MM.1S (cell line): ENCODE measurements around the gene WSB1.
A peak's percentile ranks its signal among the peaks of the same experiment; 100 is the strongest.

Experiments used
- DNase-seq: peaks from one replicate; pipeline ENCODE4 v3.0.0-alpha.2; 2015
- H2AFZ ChIP-seq: fragments of 300-600 bp; sonication (generic); 2 replicates; pipeline ENCODE4 v1.6.0; 2016; ENCODE audit warnings: antibody characterized with exemption, low read length
- H3F3A ChIP-seq: fragments of 300-600 bp; sonication (generic); 2 replicates; pipeline ENCODE4 v1.6.1; 2016; ENCODE audit warnings: mild to moderate bottlenecking, antibody characterized with exemption, low read length, moderate library complexity, mixed read lengths; ENCODE audit not compliant: insufficient read depth
- H3K27ac ChIP-seq: fragments of 300-600 bp; sonication (generic); 2 replicates; pipeline ENCODE4 v1.5.1; 2016; ENCODE audit warnings: mild to moderate bottlenecking, low read length
- H3K27me3 ChIP-seq: fragments of 300-600 bp; sonication (generic); replicated peaks from 2 replicates; pipeline ENCODE4 v1.6.0; 2016; ENCODE audit warnings: low read length; ENCODE audit not compliant: insufficient read depth
- H3K36me3 ChIP-seq: fragments of 300-600 bp; sonication (generic); replicated peaks from 2 replicates; pipeline ENCODE4 v1.6.1; 2016; ENCODE audit warnings: mild to moderate bottlenecking, low read length, mixed read lengths; ENCODE audit not compliant: insufficient read depth
- H3K4me1 ChIP-seq: fragments of 300-600 bp; sonication (generic); 2 replicates; pipeline ENCODE4 v1.6.1; 2016; ENCODE audit warnings: low read length, mixed read lengths
- H3K4me2 ChIP-seq: fragments of 300-600 bp; sonication (generic); 2 replicates; pipeline ENCODE4 v1.6.0; 2016; ENCODE audit warnings: low read depth, low read length
- H3K4me3 ChIP-seq: fragments of 300-600 bp; sonication (generic); 2 replicates; pipeline ENCODE4 v1.5.1; 2016; ENCODE audit warnings: low read length, mixed read lengths
- H3K79me2 ChIP-seq: fragments of 300-600 bp; sonication (generic); 2 replicates; pipeline ENCODE4 v1.6.1; 2016; ENCODE audit warnings: mixed run types, low read length, mixed read lengths
- H3K9ac ChIP-seq: fragments of 300-600 bp; sonication (generic); 2 replicates; pipeline ENCODE4 v1.6.1; 2016; ENCODE audit warnings: low read length, mixed read lengths
- H3K9me2 ChIP-seq: fragments of 300-600 bp; sonication (generic); replicated peaks from 2 replicates; pipeline ENCODE4 v1.6.1; 2016; ENCODE audit warnings: mild to moderate bottlenecking, low read length, mixed read lengths; ENCODE audit not compliant: insufficient read depth
- H3K9me3 ChIP-seq: fragments of 300-600 bp; sonication (generic); replicated peaks from 2 replicates; pipeline ENCODE4 v1.6.1; 2016; ENCODE audit warnings: mild to moderate bottlenecking, low read length, mixed read lengths; ENCODE audit not compliant: insufficient read depth
- H4K20me1 ChIP-seq: fragments of 300-600 bp; sonication (generic); 2 replicates; pipeline ENCODE4 v1.6.1; 2016; ENCODE audit warnings: mild to moderate bottlenecking, low read length, moderate library complexity, mixed read lengths; ENCODE audit not compliant: insufficient read depth
- CTCF ChIP-seq: fragments of 300-600 bp; sonication (generic); IDR thresholded peaks from 2 replicates; pipeline ENCODE4 v1.5.1; 2016; ENCODE audit warnings: antibody characterized with exemption, low read length, mixed read lengths
- EZH2 ChIP-seq: fragments of 300-600 bp; sonication (generic); optimal IDR thresholded peaks from 2 replicates; pipeline ENCODE3; 2017; ENCODE audit warnings: low read depth, mild to moderate bottlenecking, antibody characterized with exemption, low read length, mixed read lengths
- EZH2phosphoT487 ChIP-seq: fragments of 300-600 bp; sonication (generic); IDR thresholded peaks from 2 replicates; pipeline ENCODE4 v1.6.1; 2018; ENCODE audit warnings: antibody characterized with exemption, low read length

WSB1 gene

DNA sequence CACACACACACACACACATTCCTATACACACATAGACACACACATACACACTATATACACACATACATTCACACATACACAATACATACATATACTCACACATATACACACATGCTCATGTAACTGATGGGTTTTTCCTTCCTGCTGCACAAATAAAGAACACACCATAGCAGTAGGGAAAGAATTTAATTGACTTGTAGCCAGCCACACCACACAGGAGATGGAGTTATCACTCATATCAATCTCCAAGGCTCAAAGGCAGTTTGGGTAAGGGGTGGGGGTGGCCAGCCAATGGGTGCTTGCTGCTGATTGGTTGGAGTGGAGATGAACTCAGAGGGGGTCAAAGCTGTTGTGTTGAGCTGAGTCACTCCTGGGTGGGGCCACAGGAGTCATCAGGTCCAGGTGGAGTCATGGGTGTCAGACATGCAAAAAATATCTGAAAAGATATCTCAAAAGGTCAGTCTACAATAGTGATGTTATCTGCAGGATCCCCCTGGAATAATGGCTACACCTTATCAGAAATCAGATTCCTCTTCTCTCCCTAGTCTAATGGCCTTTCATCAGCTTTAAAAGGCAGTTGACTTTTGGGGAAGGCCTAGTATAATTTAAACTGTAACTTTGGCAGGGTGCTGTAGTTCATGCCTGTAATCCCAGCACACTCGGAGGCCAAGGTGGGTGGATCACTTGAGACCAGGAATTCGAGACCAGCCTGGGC, 46.1 kb downstream of the WSB1 start:
- no peaks in the 10 kb centered on the region for H3K36me3 ChIP-seq
- H3F3A ChIP-seq, result peaks cover 19% of the 10 kb centered on the region
- H2AFZ ChIP-seq, result no peak overlapping the region
- no peaks in the 10 kb centered on the region for H4K20me1 ChIP-seq
- H3K4me1 ChIP-seq, result peaks cover 26% of the 10 kb centered on the region
- no peaks in the 10 kb centered on the region for H3K9me2 ChIP-seq
- H3K27me3 ChIP-seq, result no peaks in the 10 kb centered on the region
- no peaks in the 10 kb centered on the region for H3K79me2 ChIP-seq
- H3K9me3 ChIP-seq, result no peaks in the 10 kb centered on the region
- DNase-seq, result no peak
- peak overlapping the region; percentile 89; the same call in 1 of the 2 replicates for H3K27ac ChIP-seq
- no peak overlapping the region for H3K9ac ChIP-seq
- no peak for TF ChIP-seq CTCF
- TF ChIP-seq EZH2phosphoT487, result no peak
- peak overlapping the region; percentile 96 for H3K4me2 ChIP-seq
- H3K4me3 ChIP-seq, result 0 out of 2 replicates have a peak overlapping the region, but pooled peaks have one; percentile 45

GRCh38 chr17:27340575-27340974, 46.7 kb downstream of the WSB1 start:
- Histone ChIP-seq H3K4me1 (peaks cover 26% of the 10 kb centered on the region), H4K20me1 (no peaks in the 10 kb centered on the region), H3K9me3 (no peaks in the 10 kb centered on the region), H3K9ac (no peak overlapping the region), H3K27ac (no peak overlapping the region), H3K27me3 (no peaks in the 10 kb centered on the region; the same call in 1 of the 2 replicates), H3K4me3 (no peak overlapping the region), H3K4me2 (no peak overlapping the region), H3K79me2 (no peaks in the 10 kb centered on the region), H3K9me2 (no peaks in the 10 kb centered on the region), H3F3A (peaks cover 19% of the 10 kb centered on the region), H2AFZ (no peak overlapping the region), H3K36me3 (no peaks in the 10 kb centered on the region)
- no peak for DNase-seq
- TF ChIP-seq EZH2phosphoT487 (no peak), EZH2 (no peak), CTCF (no peak)

DNA sequence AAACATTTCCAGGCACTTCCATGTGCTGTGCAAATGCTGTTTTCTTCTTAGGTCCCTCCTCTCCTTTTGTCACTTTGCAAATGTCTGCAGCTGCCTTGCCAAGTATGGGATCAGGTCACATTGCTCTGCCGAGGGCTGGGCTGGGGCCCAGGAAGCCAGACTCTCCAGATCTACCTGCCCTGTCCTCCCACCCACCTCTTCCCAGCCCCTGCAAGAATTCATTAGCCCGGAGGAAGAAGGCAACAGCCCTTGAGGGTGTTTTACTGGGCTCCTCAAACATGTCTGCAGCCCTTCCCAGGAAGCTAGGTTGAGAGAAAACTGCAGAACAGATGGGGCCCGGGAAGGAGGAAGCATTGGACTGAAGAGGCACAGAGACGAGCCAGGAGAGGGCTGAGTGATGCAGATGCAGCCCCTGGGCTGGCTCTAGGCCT, 47.1 kb downstream of the WSB1 start:
- Histone ChIP-seq H3K9me2 (no peaks in the 10 kb centered on the region), H4K20me1 (no peaks in the 10 kb centered on the region), H3K4me3 (no peak overlapping the region), H3K4me1 (peaks cover 26% of the 10 kb centered on the region), H3K4me2 (no peak overlapping the region), H3K27me3 (no peaks in the 10 kb centered on the region; the same call in 1 of the 2 replicates), H3K27ac (no peak overlapping the region), H3F3A (peaks cover 19% of the 10 kb centered on the region), H3K9ac (no peak overlapping the region), H3K9me3 (no peaks in the 10 kb centered on the region), H3K79me2 (no peaks in the 10 kb centered on the region), H2AFZ (no peak overlapping the region), H3K36me3 (no peaks in the 10 kb centered on the region)
- DNase-seq, result no peak
- TF ChIP-seq EZH2phosphoT487, result no peak
- TF ChIP-seq CTCF, result no peak
- TF ChIP-seq EZH2, result no peak
